HEK293T (cell line): ENCODE data around the gene ACOT7.

Experiments used
- L3MBTL2 ChIP-seq: fragments of 450-650 bp; conservative IDR thresholded peaks from 2 replicates; pipeline ENCODE4 v1.6.1; 2016; ENCODE audit warnings: mild to moderate bottlenecking
- NFRKB ChIP-seq: fragments of 450-650 bp; IDR thresholded peaks from 2 replicates; pipeline ENCODE4 v1.6.1; 2016; ENCODE audit warnings: mild to moderate bottlenecking, moderate library complexity
- SP1 ChIP-seq: fragments of 450-650 bp; IDR thresholded peaks from 2 replicates; pipeline ENCODE4 v1.6.1; 2017

- TF ChIP-seq NFRKB (no peak), SP1 (no peak), L3MBTL2 (no peak)
Observed at GRCh38 chr1:6426972-6427350, 33.4 kb upstream of the ACOT7 start.
